Activated naive CD4-positive, alpha-beta T cell treated with anti-CD3 and anti-CD28 coated beads, Interleukin-2, amount 50 U/mL, for 24 hours (primary cell): ENCODE data around the gene COX15.
A peak's percentile ranks its signal among the peaks of the same experiment; 100 is the strongest.

ENCODE experiments used
- H3K27ac Mint-ChIP-seq: one replicate; pipeline ENCODE4 v1.8.0; 2021; ENCODE audit warnings: mild to moderate bottlenecking, mixed read lengths
- H3K27me3 Mint-ChIP-seq: one replicate; pipeline ENCODE4 v1.8.0; 2021; ENCODE audit warnings: mixed read lengths
- H3K36me3 Mint-ChIP-seq: one replicate; pipeline ENCODE4 v1.8.0; 2021; ENCODE audit warnings: mixed read lengths
- H3K4me1 Mint-ChIP-seq: one replicate; pipeline ENCODE4 v1.8.0; 2021; ENCODE audit warnings: mixed read lengths
- H3K4me3 Mint-ChIP-seq: one replicate; pipeline ENCODE4 v1.8.0; 2021; ENCODE audit warnings: mild to moderate bottlenecking, mixed read lengths
- H3K9me3 Mint-ChIP-seq: one replicate; pipeline ENCODE4 v1.8.0; 2021; ENCODE audit warnings: mixed read lengths

Gene COX15

GRCh38 chr10:99709480-99710229, 22.3 kb downstream of the COX15 start:
- Mint-ChIP-seq H3K4me1 (peaks cover 8% of the 10 kb centered on the region), H3K4me3 (no peak overlapping the region), H3K27ac (peak overlapping the region; percentile 51), H3K9me3 (no peaks in the 10 kb centered on the region), H3K36me3 (peaks cover 8% of the 10 kb centered on the region), H3K27me3 (no peaks in the 10 kb centered on the region)

GRCh38 chr10:99708428-99709012, 23.4 kb downstream of the COX15 start:
- peak overlapping the region; percentile 73 for H3K27ac Mint-ChIP-seq
- no peaks in the 10 kb centered on the region for H3K9me3 Mint-ChIP-seq
- no peaks in the 10 kb centered on the region for H3K27me3 Mint-ChIP-seq
- H3K4me3 Mint-ChIP-seq = no peak overlapping the region
- H3K36me3 Mint-ChIP-seq = peaks cover 11% of the 10 kb centered on the region
- H3K4me1 Mint-ChIP-seq = peaks cover 8% of the 10 kb centered on the region

GRCh38 chr10:99700649-99701048, 31.3 kb downstream of the COX15 start:
- H3K27me3 Mint-ChIP-seq = no peaks in the 10 kb centered on the region
- H3K36me3 Mint-ChIP-seq = peaks cover 7% of the 10 kb centered on the region
- H3K4me1 Mint-ChIP-seq = no peaks in the 10 kb centered on the region
- no peaks in the 10 kb centered on the region for H3K9me3 Mint-ChIP-seq
- no peak overlapping the region for H3K4me3 Mint-ChIP-seq
- H3K27ac Mint-ChIP-seq = no peak overlapping the region

GRCh38 chr10:99698504-99699080, 33.3 kb downstream of the COX15 start:
- no peaks in the 10 kb centered on the region for H3K9me3 Mint-ChIP-seq
- H3K36me3 Mint-ChIP-seq = peaks cover 4% of the 10 kb centered on the region
- no peak overlapping the region for H3K4me3 Mint-ChIP-seq
- H3K27me3 Mint-ChIP-seq = no peaks in the 10 kb centered on the region
- H3K27ac Mint-ChIP-seq = no peak overlapping the region
- no peaks in the 10 kb centered on the region for H3K4me1 Mint-ChIP-seq

- H3K9me3 Mint-ChIP-seq = no peaks in the 10 kb centered on the region
- no peaks in the 10 kb centered on the region for H3K4me1 Mint-ChIP-seq
- H3K27me3 Mint-ChIP-seq = no peaks in the 10 kb centered on the region
- no peak overlapping the region for H3K4me3 Mint-ChIP-seq
- H3K27ac Mint-ChIP-seq = no peak overlapping the region
- peaks cover 8% of the 10 kb centered on the region for H3K36me3 Mint-ChIP-seq
Observed at GRCh38 chr10:99695761-99696160, 36.2 kb downstream of the COX15 start.

- Mint-ChIP-seq H3K4me1 (no peaks in the 10 kb centered on the region), H3K27ac (no peak overlapping the region), H3K9me3 (no peaks in the 10 kb centered on the region), H3K4me3 (no peak overlapping the region), H3K27me3 (no peaks in the 10 kb centered on the region), H3K36me3 (peaks cover 8% of the 10 kb centered on the region)
Observed at GRCh38 chr10:99693933-99694583, 37.9 kb downstream of the COX15 start.

- Mint-ChIP-seq H3K27me3 (no peaks in the 10 kb centered on the region), H3K27ac (no peak overlapping the region), H3K4me3 (no peak overlapping the region), H3K4me1 (no peaks in the 10 kb centered on the region), H3K9me3 (no peaks in the 10 kb centered on the region), H3K36me3 (peaks cover 10% of the 10 kb centered on the region)
Observed at GRCh38 chr10:99689461-99689860, 42.5 kb downstream of the COX15 start.

GRCh38 chr10:99685597-99685967, 46.3 kb downstream of the COX15 start:
- Mint-ChIP-seq H3K9me3 (no peaks in the 10 kb centered on the region), H3K27ac (no peak overlapping the region), H3K36me3 (peaks cover 2% of the 10 kb centered on the region), H3K4me3 (no peak overlapping the region), H3K4me1 (no peaks in the 10 kb centered on the region), H3K27me3 (no peaks in the 10 kb centered on the region)

GRCh38 chr10:99682752-99683151, 49.2 kb downstream of the COX15 start:
- Mint-ChIP-seq H3K27ac (no peak overlapping the region), H3K36me3 (peaks cover 5% of the 10 kb centered on the region), H3K9me3 (no peaks in the 10 kb centered on the region), H3K4me1 (no peaks in the 10 kb centered on the region), H3K27me3 (no peaks in the 10 kb centered on the region), H3K4me3 (no peak overlapping the region)
